HFF-Myc (cell line): Measurements from ENCODE around the gene SLC12A6.

Experiments
- DNase-seq: peaks from one replicate; pipeline ENCODE4 v3.0.0-alpha.2; 2011; ENCODE audit warnings: low read depth; ENCODE audit errors: extremely low read depth
- H3K4me3 ChIP-seq: replicated peaks from 2 replicates; pipeline ENCODE4 v1.5.1; 2011; ENCODE audit warnings: low read depth, mild to moderate bottlenecking, control low read depth, low read length
- TF ChIP-seq, protein P1 (sequence below): IDR thresholded peaks from 2 replicates; pipeline ENCODE4 v1.5.1; 2012; ENCODE audit warnings: mild to moderate bottlenecking, low read depth, low read length, control low read depth; ENCODE audit errors: missing control alignments

Gene SLC12A6

DNA sequence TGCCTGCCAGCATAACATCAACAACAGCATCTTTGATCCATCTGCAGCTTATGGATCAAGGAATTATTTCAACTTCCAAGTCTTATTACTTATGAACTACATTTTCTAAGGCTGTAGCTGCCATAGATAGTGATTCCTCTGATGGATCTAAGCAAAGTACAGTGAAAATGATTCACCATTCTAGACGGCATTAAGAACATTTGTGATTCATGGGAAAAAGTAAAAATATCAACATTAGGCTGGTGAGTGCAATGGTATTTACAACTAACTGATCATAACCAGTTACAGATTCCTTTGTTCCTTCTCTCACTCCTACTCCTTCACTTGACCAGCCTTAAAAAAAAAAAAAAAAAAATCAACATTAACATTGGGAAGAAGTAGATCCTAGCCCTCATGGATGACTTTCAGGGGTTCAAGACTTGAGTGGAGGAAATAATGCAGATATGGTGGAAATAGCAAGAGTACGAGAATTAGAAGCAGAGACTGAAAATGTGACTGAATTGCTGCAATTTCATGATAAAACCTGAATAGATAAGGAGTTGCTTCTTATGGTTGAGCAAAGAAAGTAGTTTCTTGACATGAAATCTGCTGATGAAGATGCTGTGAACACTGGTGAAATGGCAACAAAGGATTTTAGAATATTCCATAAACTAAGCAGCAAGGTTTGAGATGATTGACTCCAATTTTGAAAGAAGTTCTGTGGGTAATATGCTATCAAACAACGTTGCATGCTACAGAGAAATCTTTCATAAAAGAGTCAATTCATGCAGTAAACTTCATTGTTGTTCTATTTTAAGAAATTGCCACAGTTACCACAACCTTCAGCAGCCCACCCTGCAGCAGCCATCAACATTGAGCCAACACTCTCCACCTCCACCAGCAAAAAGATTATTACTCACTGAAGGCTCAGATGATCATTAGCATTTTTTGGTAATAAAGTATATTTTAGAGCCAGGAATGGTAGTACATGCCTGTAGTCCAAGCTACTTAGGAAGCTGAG, 22.8 kb downstream of the SLC12A6 start:
- no peak overlapping the region for H3K4me3 ChIP-seq
- TF ChIP-seq, protein P1, sequence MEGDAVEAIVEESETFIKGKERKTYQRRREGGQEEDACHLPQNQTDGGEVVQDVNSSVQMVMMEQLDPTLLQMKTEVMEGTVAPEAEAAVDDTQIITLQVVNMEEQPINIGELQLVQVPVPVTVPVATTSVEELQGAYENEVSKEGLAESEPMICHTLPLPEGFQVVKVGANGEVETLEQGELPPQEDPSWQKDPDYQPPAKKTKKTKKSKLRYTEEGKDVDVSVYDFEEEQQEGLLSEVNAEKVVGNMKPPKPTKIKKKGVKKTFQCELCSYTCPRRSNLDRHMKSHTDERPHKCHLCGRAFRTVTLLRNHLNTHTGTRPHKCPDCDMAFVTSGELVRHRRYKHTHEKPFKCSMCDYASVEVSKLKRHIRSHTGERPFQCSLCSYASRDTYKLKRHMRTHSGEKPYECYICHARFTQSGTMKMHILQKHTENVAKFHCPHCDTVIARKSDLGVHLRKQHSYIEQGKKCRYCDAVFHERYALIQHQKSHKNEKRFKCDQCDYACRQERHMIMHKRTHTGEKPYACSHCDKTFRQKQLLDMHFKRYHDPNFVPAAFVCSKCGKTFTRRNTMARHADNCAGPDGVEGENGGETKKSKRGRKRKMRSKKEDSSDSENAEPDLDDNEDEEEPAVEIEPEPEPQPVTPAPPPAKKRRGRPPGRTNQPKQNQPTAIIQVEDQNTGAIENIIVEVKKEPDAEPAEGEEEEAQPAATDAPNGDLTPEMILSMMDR, result no peak
- DNase-seq, result no peak

DNA sequence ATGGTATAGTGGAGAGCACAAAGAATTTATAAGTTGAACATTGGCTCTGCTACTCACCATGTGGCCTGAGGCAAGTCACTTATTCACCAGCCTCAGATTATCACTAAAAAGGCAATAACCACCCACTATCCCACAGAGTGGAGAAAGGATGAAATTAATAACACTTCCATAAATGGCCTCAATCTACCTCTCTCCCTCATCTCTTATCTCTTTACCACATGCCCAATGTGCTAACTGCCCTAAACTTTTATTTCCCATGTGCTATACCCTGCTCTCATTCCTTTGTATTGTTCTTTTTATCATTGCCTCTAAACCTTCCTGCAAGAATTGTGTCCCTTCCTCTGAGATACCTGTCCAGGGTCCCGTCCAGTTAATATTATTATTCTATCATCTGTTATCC, 26.0 kb downstream of the SLC12A6 start:
- TF ChIP-seq, protein P1, result no peak

GRCh38 chr15:34304613-34305012, 33.0 kb downstream of the SLC12A6 start:
- no peak overlapping the region for H3K4me3 ChIP-seq
- TF ChIP-seq, protein P1, result no peak
- no peak for DNase-seq

More for the DNA sequence above, 26.0 kb downstream of the SLC12A6 start:
- H3K4me3 ChIP-seq, result no peak overlapping the region
- no peak for DNase-seq

DNA sequence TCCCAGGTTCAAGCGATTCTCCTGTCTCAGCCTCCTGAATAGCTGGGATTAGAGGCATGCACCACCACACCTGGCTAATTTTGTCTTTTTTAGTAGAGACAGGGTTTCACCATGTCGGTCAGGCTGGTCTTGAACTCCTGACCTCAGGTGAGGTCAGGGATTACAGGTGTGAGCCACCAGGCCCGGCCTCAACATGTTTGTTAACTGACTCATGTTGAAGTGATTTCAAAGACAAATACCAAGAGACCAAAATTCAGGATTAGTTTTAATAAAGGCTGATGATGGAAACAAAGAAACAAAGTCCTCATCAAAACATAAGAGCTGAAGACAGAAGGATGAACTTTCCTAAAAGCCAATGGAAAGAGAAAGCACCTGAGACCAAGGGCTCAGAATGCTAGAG, 36.5 kb downstream of the SLC12A6 start:
- H3K4me3 ChIP-seq, result no peak overlapping the region
- TF ChIP-seq, protein P1, result no peak
- no peak for DNase-seq

DNA sequence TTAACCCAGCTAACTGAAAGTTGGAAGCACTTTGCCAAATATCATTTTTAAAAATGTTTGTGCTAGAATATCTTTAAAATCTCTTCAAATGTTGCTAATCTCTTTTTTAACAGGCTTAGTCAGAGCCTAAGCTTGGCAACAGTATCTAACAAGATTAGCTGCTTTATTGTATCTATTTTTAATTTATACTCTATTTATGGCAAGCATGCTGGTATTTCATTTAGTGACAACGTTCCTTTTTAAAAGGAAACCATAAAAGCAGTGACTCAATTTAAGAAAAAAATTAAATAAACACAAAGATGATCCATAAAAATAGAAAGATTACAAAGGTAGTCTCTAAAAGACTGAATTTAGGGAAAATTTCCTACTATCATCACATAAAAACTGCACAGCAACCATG, 40.5 kb downstream of the SLC12A6 start:
- TF ChIP-seq, protein P1, result no peak
- DNase-seq, result no peak
- no peak overlapping the region for H3K4me3 ChIP-seq

DNA sequence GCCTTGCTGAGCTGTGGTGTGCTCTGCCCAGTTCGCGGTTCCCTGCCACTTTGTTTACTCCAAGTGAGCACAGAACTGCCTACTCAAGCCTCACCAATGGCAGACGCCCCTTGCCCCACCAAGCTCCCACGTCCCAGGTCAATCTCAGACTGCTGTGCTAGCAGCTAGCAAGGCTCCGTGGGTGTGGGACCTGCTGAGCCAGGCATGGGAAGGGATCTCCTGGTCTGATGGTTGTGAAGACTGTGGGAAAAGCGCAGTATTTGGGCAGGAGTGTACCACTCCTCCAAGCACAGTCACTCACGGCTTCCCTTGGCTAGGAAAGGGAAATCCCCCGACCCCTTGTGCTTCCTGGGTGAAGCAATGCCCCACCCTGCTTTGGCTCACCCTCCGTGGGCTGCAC, 45.0 kb downstream of the SLC12A6 start:
- TF ChIP-seq, protein P1, result no peak
- H3K4me3 ChIP-seq, result no peak overlapping the region
- DNase-seq, result no peak

DNA sequence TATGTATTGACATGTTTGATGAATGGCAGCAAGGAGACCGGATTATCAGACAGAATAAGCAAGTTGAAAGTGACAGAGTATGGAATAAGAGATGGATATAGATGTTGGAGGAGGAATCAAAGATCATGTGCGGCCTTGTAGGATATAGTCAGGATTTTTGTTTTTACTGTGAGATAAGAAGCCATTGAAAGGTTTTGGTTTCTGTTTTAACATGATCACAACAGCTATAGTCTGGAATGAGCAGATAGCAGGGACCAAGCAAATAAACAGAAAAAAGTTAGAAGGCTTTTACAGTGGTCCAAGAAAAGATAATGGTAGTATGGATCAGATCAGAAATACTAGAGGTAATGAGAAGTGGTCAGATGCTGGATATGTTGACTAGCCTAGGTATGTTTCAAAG, 52.6 kb downstream of the SLC12A6 start:
- H3K4me3 ChIP-seq, result no peak overlapping the region
- no peak for DNase-seq
- TF ChIP-seq, protein P1, result no peak
